SIG-M5 (cell line): ENCODE measurements around the gene ARHGAP42.
"Not testable (repeated sequence)": the region's sequence is repeated elsewhere in the genome, so short reads cannot be mapped to it uniquely, and the experiment has no call there.

ENCODE experiments used
- DNase-seq: peaks from one replicate; lab custom pipeline; 2025; lab: John Stamatoyannopoulos, UW

ARHGAP42 gene

GRCh38 chr11:100965346-100965745 lies 278.3 kb downstream of the ARHGAP42 start:
- no peak for DNase-seq

GRCh38 chr11:100966366-100966765 lies 279.3 kb downstream of the ARHGAP42 start:
- DNase-seq: no peak

- DNase-seq: no peak
These were observed 281.9 kb downstream of the ARHGAP42 start for GRCh38 chr11:100969008-100969407.

DNA sequence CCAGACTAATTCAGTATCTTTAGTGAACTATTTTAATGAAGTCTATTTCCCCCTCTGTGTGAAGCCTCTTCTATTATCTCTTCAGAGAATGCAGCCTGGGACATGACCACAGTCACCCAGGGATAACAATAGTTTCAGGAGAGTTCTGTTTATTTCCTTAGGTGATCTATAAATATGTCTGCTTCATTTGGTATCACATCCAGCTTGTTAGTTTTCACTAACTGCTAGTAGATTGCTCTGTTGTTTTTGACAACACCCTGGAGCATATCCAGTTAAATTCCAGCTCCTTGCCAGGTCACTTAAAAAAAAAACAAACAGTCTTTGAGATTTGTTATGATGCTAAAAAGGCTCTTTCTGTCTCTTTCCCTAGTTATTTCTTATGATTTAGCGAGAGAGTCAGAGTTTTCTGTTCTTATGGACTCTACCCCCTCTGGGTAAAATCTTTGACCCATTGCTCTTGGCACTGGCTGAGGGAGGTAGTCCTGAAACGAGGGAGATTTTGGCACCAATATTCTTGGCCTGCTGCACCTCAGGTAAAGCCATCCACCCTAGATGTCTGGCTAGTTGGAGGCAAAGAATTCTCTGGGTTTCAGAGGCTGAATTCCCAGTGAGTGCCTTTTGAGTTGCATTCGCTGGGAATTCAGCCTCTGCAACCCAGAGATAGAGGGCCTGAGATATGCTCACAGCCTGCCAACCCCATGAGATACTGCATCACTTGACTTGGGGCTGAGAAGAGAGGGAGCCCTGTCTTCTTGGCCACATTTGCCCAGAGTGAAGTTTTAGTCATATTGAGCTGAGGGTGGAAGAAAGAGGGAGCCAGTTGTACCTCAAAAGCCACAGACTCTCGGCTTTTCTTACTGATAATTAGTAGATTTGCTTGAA lies 283.4 kb downstream of the ARHGAP42 start:
- DNase-seq: no peak

DNA sequence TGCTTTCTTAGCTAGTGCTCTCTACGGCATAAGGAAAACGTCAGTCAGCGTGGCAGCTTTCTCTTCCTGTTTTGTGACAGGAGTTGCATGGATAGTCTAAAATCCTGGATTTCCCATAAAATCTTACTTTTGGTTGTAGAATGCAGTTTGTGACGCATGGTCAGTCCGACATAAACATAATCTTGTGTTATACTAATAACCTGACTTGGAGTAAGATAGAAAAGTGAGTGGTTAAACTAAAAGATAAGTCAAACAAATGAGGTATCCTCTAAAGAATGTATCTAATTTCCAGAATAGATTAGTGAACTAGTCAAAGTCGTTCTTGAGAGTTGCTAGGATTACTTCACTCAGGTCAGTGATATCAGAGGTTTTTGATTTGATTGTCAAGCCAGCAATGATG lies 285.0 kb downstream of the ARHGAP42 start:
- DNase-seq: no peak

GRCh38 chr11:100978442-100978841 lies 291.4 kb downstream of the ARHGAP42 start:
- no peak for DNase-seq

- DNase-seq: no peak
These were observed 291.9 kb downstream of the ARHGAP42 start for GRCh38 chr11:100978939-100979338.

DNA sequence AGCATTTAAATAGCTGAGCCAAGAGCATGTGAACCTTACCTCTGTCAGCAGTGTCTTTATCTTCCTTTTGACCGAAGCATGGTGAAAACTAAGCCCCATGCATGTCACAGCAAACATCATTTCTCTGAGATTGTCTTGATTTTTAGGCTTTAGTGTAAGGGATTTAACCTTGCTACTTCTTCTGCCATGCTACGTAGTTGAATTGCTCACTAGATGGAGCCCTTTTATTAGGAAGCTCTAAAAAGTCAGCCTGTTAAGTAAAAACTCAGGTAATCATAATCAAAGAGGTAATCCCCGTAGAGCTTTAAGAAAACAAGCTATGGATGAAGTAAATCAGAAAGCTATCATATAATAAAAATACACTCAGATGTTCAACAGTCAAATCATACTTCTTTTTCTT lies 293.1 kb downstream of the ARHGAP42 start:
- no peak for DNase-seq

- no peak for DNase-seq
These were observed 294.2 kb downstream of the ARHGAP42 start for GRCh38 chr11:100981196-100981824.

DNA sequence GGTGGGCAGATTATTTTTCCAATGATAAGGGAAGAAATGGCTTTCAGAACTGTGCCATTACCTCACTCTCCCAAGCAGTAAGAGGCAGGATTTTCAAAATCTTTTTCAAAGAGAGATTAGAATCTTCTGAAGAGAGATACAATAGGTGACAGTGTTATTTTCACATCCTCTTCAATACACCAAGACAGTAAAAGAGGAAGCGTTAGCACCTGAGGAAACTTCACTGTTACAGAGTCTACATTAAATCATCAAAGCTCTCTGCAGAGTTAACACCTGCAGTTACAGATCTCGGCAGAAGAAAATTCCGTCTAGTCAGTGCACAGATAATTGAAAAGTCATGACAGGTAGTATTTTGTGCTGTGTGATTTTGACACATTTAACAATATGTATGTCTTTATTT lies 297.6 kb downstream of the ARHGAP42 start:
- no peak for DNase-seq

DNA sequence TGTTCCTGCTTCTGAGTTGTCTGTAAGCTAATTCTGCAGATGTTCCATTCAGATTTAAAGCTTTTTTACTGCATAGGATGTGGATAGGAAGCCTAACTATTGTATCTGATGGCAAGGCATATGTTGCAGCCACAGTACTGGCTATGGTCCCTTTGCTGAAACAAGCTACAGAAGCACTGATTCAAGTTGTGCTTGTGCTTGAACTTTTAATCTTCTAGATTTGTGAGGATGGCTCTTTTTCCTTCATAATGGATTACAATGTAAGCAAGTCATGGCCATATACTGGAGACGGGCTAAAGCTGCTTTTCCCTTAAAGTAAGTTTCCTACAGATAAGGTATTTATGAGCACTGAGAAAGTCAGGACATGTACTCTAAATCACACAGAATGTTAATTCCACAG lies 303.8 kb downstream of the ARHGAP42 start:
- DNase-seq: no peak

GRCh38 chr11:100991541-100991940 lies 304.5 kb downstream of the ARHGAP42 start:
- no peak for DNase-seq

GRCh38 chr11:100994966-100995365 lies 307.9 kb downstream of the ARHGAP42 start:
- DNase-seq: no peak

DNA sequence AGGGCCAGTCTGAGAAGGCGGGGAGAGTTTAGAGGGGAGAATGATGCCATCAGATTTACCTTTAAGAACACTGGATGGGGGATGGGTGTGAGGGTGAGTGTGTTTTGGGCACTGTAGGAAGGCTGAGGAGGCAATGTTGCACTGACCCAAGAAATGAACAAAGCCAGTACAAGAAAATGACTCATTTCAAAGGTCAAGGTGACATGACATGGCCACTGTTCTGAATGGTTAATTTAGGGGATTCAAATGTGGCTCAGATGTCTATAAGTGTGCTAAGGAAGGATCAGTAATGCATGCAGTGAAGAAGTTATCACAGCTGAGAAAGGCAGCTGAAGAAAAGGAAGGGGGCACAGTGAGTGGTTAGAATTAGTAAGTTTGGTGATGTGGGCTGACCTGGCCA lies 312.7 kb downstream of the ARHGAP42 start:
- no peak for DNase-seq

GRCh38 chr11:101003468-101003867 lies 316.4 kb downstream of the ARHGAP42 start:
- DNase-seq: no peak

GRCh38 chr11:101008961-101009689 lies 322.0 kb downstream of the ARHGAP42 start:
- DNase-seq: no peak

- no peak for DNase-seq
These were observed 322.6 kb downstream of the ARHGAP42 start for GRCh38 chr11:101009690-101010055.

DNA sequence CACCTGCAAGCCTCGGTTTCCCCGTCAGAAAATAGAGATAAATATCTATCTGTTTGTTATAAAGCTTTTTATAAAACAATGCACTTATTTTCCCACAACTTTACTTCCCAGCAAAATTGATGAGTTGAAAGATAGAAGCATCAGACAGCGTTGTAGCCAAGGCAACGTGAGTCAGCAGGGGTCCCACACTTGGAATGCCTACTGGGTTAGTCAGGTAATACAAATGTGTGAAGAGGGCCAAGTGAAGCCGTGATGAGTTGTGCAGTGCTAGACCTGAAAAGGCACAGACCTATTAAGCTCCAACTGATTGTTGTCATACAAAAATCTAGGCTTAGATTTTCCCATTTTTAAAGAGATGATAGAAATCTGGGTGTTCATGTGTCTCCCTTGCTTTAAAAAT lies 323.8 kb downstream of the ARHGAP42 start:
- no peak for DNase-seq

- DNase-seq: no peak
These were observed 324.8 kb downstream of the ARHGAP42 start for GRCh38 chr11:101011881-101012280.

GRCh38 chr11:101013702-101014101 lies 326.6 kb downstream of the ARHGAP42 start:
- DNase-seq: not testable (repeated sequence)

DNA sequence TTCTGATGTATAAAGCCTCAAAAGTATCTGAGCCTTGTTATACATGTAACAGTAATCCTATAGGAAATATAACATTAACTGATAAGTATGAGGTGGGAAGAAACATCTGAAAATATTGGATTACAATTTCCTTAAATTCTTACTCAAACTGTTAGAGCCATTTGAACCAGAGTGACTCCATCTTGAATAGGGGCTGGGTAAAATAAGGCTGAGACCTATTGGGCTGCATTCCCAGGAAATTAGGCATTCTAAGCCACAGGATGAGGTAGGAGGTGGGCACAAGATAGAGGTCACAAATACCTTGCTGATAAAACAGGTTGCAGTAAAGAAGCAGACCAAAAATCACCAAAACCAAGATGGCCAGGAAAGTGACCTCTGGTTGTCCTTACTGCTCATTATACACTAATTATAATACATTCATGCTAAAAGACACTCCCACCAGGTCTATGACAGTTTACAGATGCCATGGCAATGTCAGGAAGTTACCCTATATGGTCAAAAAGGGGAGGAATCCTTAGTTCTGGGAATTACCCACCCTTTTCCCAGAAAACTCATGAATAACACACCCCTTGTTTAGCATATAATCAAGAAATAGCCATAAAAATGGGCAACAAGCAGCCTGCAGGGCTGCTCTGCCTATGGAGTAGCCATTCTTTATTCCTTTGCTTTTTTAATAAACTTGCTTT lies 327.7 kb downstream of the ARHGAP42 start:
- no peak for DNase-seq

DNA sequence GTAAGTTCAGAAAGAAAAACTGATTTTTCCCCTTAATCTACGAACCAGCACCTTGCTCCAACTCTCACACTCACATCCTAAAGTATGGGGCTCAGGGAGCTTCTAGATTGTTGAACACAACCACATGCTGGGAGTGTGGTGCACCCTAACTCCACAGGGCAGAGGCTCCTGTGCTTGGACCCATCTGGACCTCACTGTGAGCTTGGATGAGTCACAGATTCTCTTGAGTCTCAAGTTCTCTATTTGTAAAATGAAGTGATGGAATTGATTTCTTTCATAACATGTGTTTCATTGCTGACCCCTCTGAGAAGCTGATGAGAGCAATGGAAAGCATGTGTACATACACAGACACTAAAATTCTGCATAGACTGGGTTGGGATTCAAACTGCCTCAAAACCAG lies 332.8 kb downstream of the ARHGAP42 start:
- DNase-seq: no peak
